GM23338 (cell line): Measurements from ENCODE around the gene ZDHHC23. TPM values are rescaled to one million over a fixed set of nuclear protein-coding genes. Genes with fewer than 3 reads are reported as not detected.

Experiments
- ATAC-seq: fragments of 200-7000 bp; cut with Tn5 transposase; 3 replicates; pipeline ENCODE4 v1.9.1; 2020
- DNase-seq: peaks from one replicate; pipeline ENCODE4 v3.0.0-alpha.2; 2015; ENCODE audit warnings: low spot score
- H2AFZ ChIP-seq: fragments of 200-600 bp; sonication (generic); 2 replicates; pipeline ENCODE4 v1.8.0; 2016; ENCODE audit warnings: antibody characterized with exemption, mild to moderate bottlenecking, moderate library complexity
- H3F3A ChIP-seq: fragments of 200-600 bp; sonication (generic); replicated peaks from 2 replicates; pipeline ENCODE4 v1.8.0; 2017; ENCODE audit warnings: antibody characterized with exemption, mixed run types, low read depth
- H3K27ac ChIP-seq: fragments of 200-600 bp; sonication (generic); 2 replicates; pipeline ENCODE4 v1.6.1; 2016; ENCODE audit warnings: low read depth
- H3K27me3 ChIP-seq: fragments of 200-600 bp; sonication (generic); 2 replicates; pipeline ENCODE4 v1.8.0; 2016; ENCODE audit warnings: mild to moderate bottlenecking, mixed run types, moderate library complexity; ENCODE audit not compliant: insufficient read depth
- H3K36me3 ChIP-seq: fragments of 200-600 bp; sonication (generic); 2 replicates; pipeline ENCODE4 v1.8.0; 2016; ENCODE audit warnings: mild to moderate bottlenecking; ENCODE audit not compliant: insufficient read depth
- H3K4me1 ChIP-seq: fragments of 200-600 bp; sonication (generic); 2 replicates; pipeline ENCODE4 v1.8.0; 2016; ENCODE audit warnings: mild to moderate bottlenecking, moderate library complexity; ENCODE audit not compliant: insufficient read depth
- H3K4me2 ChIP-seq: fragments of 200-600 bp; sonication (generic); 2 replicates; pipeline ENCODE4 v1.7.1; 2017; ENCODE audit warnings: mixed run types
- H3K4me3 ChIP-seq: fragments of 200-600 bp; sonication (generic); 2 replicates; pipeline ENCODE4 v1.6.1; 2016; ENCODE audit warnings: mixed run types
- H3K79me2 ChIP-seq: fragments of 200-600 bp; sonication (generic); replicated peaks from 2 replicates; pipeline ENCODE4 v1.8.0; 2017; ENCODE audit warnings: mild to moderate bottlenecking; ENCODE audit not compliant: insufficient read depth
- H3K9me2 ChIP-seq: fragments of 200-600 bp; sonication (generic); 2 replicates; pipeline ENCODE4 v1.8.0; 2017; ENCODE audit not compliant: insufficient read depth
- H4K20me1 ChIP-seq: fragments of 200-600 bp; sonication (generic); replicated peaks from 2 replicates; pipeline ENCODE4 v1.8.0; 2017; ENCODE audit warnings: mild to moderate bottlenecking; ENCODE audit not compliant: insufficient read depth
- H3K27ac Mint-ChIP-seq: 2 replicates; pipeline ENCODE4 v1.8.0; 2020; ENCODE audit warnings: inconsistent platforms, mild to moderate bottlenecking, moderate library complexity, mixed read lengths
- H3K27me3 Mint-ChIP-seq: 3 replicates; pipeline ENCODE4 v1.8.0; 2022; ENCODE audit warnings: low read depth, mild to moderate bottlenecking, moderate library complexity, mixed read lengths, inconsistent platforms; ENCODE audit not compliant: insufficient read depth, poor library complexity
- H3K36me3 Mint-ChIP-seq: 3 replicates; pipeline ENCODE4 v1.8.0; 2021; ENCODE audit warnings: low read depth, mild to moderate bottlenecking, inconsistent platforms, moderate library complexity, mixed read lengths
- H3K4me1 Mint-ChIP-seq: 3 replicates; pipeline ENCODE4 v1.8.0; 2020; ENCODE audit warnings: mild to moderate bottlenecking, inconsistent platforms, mixed read lengths
- H3K4me3 Mint-ChIP-seq: 3 replicates; pipeline ENCODE4 v1.8.0; 2021; ENCODE audit warnings: moderate library complexity, mild to moderate bottlenecking, inconsistent platforms, mixed read lengths
- H3K9me3 Mint-ChIP-seq: 3 replicates; pipeline ENCODE4 v1.8.0; 2020; ENCODE audit warnings: moderate library complexity, mild to moderate bottlenecking, inconsistent platforms, mixed read lengths
- CTCF ChIP-seq, 2 experiments: fragments of 200-600 bp in 1 of 2; sonication (generic) in 1 of 2; conservative IDR thresholded peaks; 2 replicates each; pipeline versions ENCODE4 v1.5.1 to v1.6.1; 2016 to 2017; ENCODE audit warnings: antibody characterized with exemption in 2 of 2, low read depth in 2 of 2, mild to moderate bottlenecking in 2 of 2, moderate library complexity in 1 of 2
- EZH2 ChIP-seq: fragments of 200-600 bp; sonication (generic); IDR thresholded peaks from one replicate; pipeline ENCODE4 v1.8.0; 2017; ENCODE audit warnings: antibody characterized with exemption, mild to moderate bottlenecking, low read depth; ENCODE audit not compliant: unreplicated experiment
- EZH2phosphoT487 ChIP-seq: fragments of 200-600 bp; sonication (generic); IDR thresholded peaks from one replicate; pipeline ENCODE4 v1.8.1; 2018; ENCODE audit warnings: antibody characterized with exemption; ENCODE audit not compliant: unreplicated experiment
- JUNB ChIP-seq: IDR thresholded peaks from one replicate; pipeline ENCODE4 v1.6.1; 2016; ENCODE audit warnings: antibody characterized with exemption; ENCODE audit not compliant: unreplicated experiment
- NANOG ChIP-seq: IDR thresholded peaks from 2 replicates; pipeline ENCODE4 v1.6.1; 2016; ENCODE audit warnings: antibody characterized with exemption, borderline replicate concordance
- POLR2AphosphoS5 ChIP-seq: IDR thresholded peaks from 2 replicates; pipeline ENCODE4 v1.6.1; 2016; ENCODE audit warnings: antibody characterized with exemption, low read depth
- STAT1 ChIP-seq: IDR thresholded peaks from one replicate; pipeline ENCODE4 v1.6.1; 2016; ENCODE audit warnings: antibody characterized with exemption; ENCODE audit not compliant: unreplicated experiment
- ZNF114 ChIP-seq: fragments of 250-450 bp; sonication (Bioruptor Pico); IDR thresholded peaks from 2 replicates; pipeline ENCODE4 v1.5.0; 2020; ENCODE audit warnings: mild to moderate bottlenecking, moderate library complexity
- ZNF331 ChIP-seq: fragments of 250-450 bp; sonication (Bioruptor Pico); IDR thresholded peaks from 2 replicates; pipeline ENCODE4 v1.5.0; 2020; ENCODE audit warnings: low read depth, mild to moderate bottlenecking, moderate library complexity
- ZNF462 ChIP-seq: fragments of 250-450 bp; sonication (Bioruptor Pico); IDR thresholded peaks from 2 replicates; pipeline ENCODE4 v1.5.0; 2020; ENCODE audit warnings: mild to moderate bottlenecking, moderate library complexity
- polyA plus RNA-seq: library from polyadenylated mRNA; unstranded; fragments of >200 nt; fragmentation: Nextera tagmentation; extraction: Ambion mirVana; gene quantifications from 2 replicates; pipeline ENCODE4 v1.2.1, GENCODE V29; 2016
- total RNA-seq: library from RNA; depleted of rRNA; stranded (reverse); fragments of >200 nt; shearing (Covaris generic); gene quantifications from 2 replicates; pipeline ENCODE4 v1.2.3, GENCODE V29; 2014
- TF ChIP-seq, protein P1 (sequence below): IDR thresholded peaks from 2 replicates; pipeline ENCODE4 v1.6.1; 2016; ENCODE audit warnings: antibody characterized with exemption

Gene ZDHHC23
- total and polyA plus RNA-seq, 2 experiments from 2014 or later, result 3.5 to 14.5 TPM

- Mint-ChIP-seq H3K9me3 (no peaks in the 10 kb centered on the region), H3K36me3 (no peaks in the 10 kb centered on the region), H3K4me3 (no peak overlapping the region), H3K27me3 (no peaks in the 10 kb centered on the region), H3K4me1 (peaks cover 11% of the 10 kb centered on the region), H3K27ac (no peak overlapping the region)
- DNase-seq, result no peak
- Histone ChIP-seq H4K20me1 (no peaks in the 10 kb centered on the region), H3K4me3 (no peak overlapping the region), H3K4me1 (no peaks in the 10 kb centered on the region), H3K79me2 (no peaks in the 10 kb centered on the region), H3K27ac (no peak overlapping the region), H3F3A (no peaks in the 10 kb centered on the region), H3K27me3 (no peaks in the 10 kb centered on the region), H3K36me3 (no peaks in the 10 kb centered on the region), H3K9me2 (no peaks in the 10 kb centered on the region), H3K4me2 (no peak overlapping the region), H2AFZ (no peak overlapping the region)
- TF ChIP-seq EZH2phosphoT487 (no peak), ZNF331 (CRISPR knock-in tag) (no peak), STAT1 (no peak), CTCF (conservative IDR thresholded peaks at IDR 0.05; ENCODE audit: low read depth in 2 of 2) (no peak), ZNF114 (CRISPR knock-in tag) (no peak), EZH2 (no peak), NANOG (no peak), JUNB (no peak), ZNF462 (CRISPR knock-in tag) (no peak), POLR2AphosphoS5 (no peak)
- TF ChIP-seq, protein P1, sequence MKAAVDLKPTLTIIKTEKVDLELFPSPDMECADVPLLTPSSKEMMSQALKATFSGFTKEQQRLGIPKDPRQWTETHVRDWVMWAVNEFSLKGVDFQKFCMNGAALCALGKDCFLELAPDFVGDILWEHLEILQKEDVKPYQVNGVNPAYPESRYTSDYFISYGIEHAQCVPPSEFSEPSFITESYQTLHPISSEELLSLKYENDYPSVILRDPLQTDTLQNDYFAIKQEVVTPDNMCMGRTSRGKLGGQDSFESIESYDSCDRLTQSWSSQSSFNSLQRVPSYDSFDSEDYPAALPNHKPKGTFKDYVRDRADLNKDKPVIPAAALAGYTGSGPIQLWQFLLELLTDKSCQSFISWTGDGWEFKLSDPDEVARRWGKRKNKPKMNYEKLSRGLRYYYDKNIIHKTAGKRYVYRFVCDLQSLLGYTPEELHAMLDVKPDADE, result no peak
- ATAC-seq, result no peak
Observed at GRCh38 chr3:113898892-113899291, 48.9 kb upstream of the ZDHHC23 start.
